IMR-90 (cell line): ENCODE measurements around the gene E2F4. TPM values are rescaled to one million over a fixed set of nuclear protein-coding genes. Genes with fewer than 3 reads are reported as not detected.

Source experiments
- ATAC-seq: fragments of 200-7000 bp; cut with Tn5 transposase; 2 replicates; pipeline ENCODE4 v1.9.1; 2020; ENCODE audit warnings: low read depth, mild to moderate bottlenecking, moderate library complexity
- BruUV-seq: library from RNA; stranded (reverse); fragments of 400-500 nt; replicated peaks from 2 replicates; lab custom pipeline; 2021; lab: Mats Ljungman, UMichigan
- CTCF ChIA-PET: fragments of 300-600 bp; formaldehyde crosslinking; extraction: SDS; loops from one replicate; lab custom pipeline; 2021; ENCODE audit warnings: antibody characterized with exemption; lab: Yijun Ruan, JAX
- POLR2A ChIA-PET: fragments of 300-600 bp; sonication (Branson Sonifier 250); formaldehyde crosslinking; loops from one replicate; lab custom pipeline; 2022; ENCODE audit warnings: antibody characterized with exemption; ENCODE audit not compliant: unreplicated experiment; lab: Charles Lee
- DNase-seq: peaks from one replicate; pipeline ENCODE4 v3.0.0; 2013
- H2AFZ ChIP-seq: replicated peaks from 2 replicates; pipeline ENCODE3; 2013; ENCODE audit warnings: low read length, mild to moderate bottlenecking; ENCODE audit not compliant: poor library complexity
- H2AK5ac ChIP-seq: 2 replicates; pipeline ENCODE4 v1.6.1; 2013; ENCODE audit warnings: low read depth, low read length, inconsistent platforms
- H2AK9ac ChIP-seq: replicated peaks from 2 replicates; pipeline ENCODE3; 2013; ENCODE audit warnings: mild to moderate bottlenecking, low read depth, low read length, moderate library complexity; ENCODE audit not compliant: poor library complexity
- H2BK120ac ChIP-seq: 2 replicates; pipeline ENCODE4 v1.6.1; 2013; ENCODE audit warnings: low read depth, low read length, inconsistent platforms
- H2BK15ac ChIP-seq: 3 replicates; pipeline ENCODE4 v1.6.1; 2013; ENCODE audit warnings: low read depth, low read length, inconsistent platforms
- H2BK20ac ChIP-seq: 2 replicates; pipeline ENCODE4 v1.6.1; 2013; ENCODE audit warnings: low read depth, mild to moderate bottlenecking, inconsistent platforms, low read length, moderate library complexity
- H2BK5ac ChIP-seq: 2 replicates; pipeline ENCODE4 v1.6.1; 2013; ENCODE audit warnings: mild to moderate bottlenecking, low read depth, low read length, inconsistent platforms; ENCODE audit not compliant: poor library complexity, severe bottlenecking
- H3K14ac ChIP-seq: replicated peaks from 2 replicates; pipeline ENCODE4 v1.6.1; 2013; ENCODE audit warnings: low read depth, low read length, inconsistent platforms
- H3K18ac ChIP-seq: 2 replicates; pipeline ENCODE4 v1.6.1; 2013; ENCODE audit warnings: low read depth, low read length, control low read depth
- H3K23ac ChIP-seq: 2 replicates; pipeline ENCODE4 v1.6.1; 2013; ENCODE audit warnings: low read depth, low read length, inconsistent platforms
- H3K27ac ChIP-seq: 2 replicates; pipeline ENCODE4 v1.5.1; 2013; ENCODE audit warnings: mild to moderate bottlenecking, control low read depth, low read length; ENCODE audit not compliant: insufficient read depth
- H3K27me3 ChIP-seq: 2 replicates; pipeline ENCODE4 v1.6.1; 2013; ENCODE audit warnings: low read length; ENCODE audit not compliant: control insufficient read depth, insufficient read depth
- H3K36me3 ChIP-seq: 2 replicates; pipeline ENCODE4 v1.6.1; 2013; ENCODE audit warnings: low read length, mixed read lengths; ENCODE audit not compliant: control insufficient read depth, insufficient read depth
- H3K4ac ChIP-seq: 2 replicates; pipeline ENCODE4 v1.6.1; 2013; ENCODE audit warnings: low read depth, low read length, inconsistent platforms
- H3K4me1 ChIP-seq: 2 replicates; pipeline ENCODE4 v1.6.1; 2013; ENCODE audit warnings: low read length, mixed read lengths; ENCODE audit not compliant: control insufficient read depth, insufficient read depth
- H3K4me2 ChIP-seq: 2 replicates; pipeline ENCODE4 v1.6.1; 2013; ENCODE audit warnings: low read depth, mild to moderate bottlenecking, control low read depth, low read length, moderate library complexity
- H3K4me3 ChIP-seq: 2 replicates; pipeline ENCODE4 v1.5.1; 2013; ENCODE audit warnings: low read depth, mild to moderate bottlenecking, control low read depth, low read length, moderate library complexity; ENCODE audit not compliant: insufficient read depth
- H3K56ac ChIP-seq: 2 replicates; pipeline ENCODE4 v1.6.1; 2013; ENCODE audit warnings: low read length, inconsistent platforms; ENCODE audit not compliant: insufficient read depth; ENCODE audit errors: extremely low read depth
- H3K79me1 ChIP-seq, 2 experiments: 2 replicates each; pipeline ENCODE4 v1.6.1; 2013; ENCODE audit warnings: low read length in 2 of 2, inconsistent platforms in 1 of 2, low read depth in 1 of 2
- H3K9ac ChIP-seq: 2 replicates; pipeline ENCODE4 v1.6.1; 2013; ENCODE audit warnings: low read depth, low read length, control low read depth
- H3K9me1 ChIP-seq: 2 replicates; pipeline ENCODE4 v1.6.1; 2013; ENCODE audit warnings: low read length, inconsistent platforms; ENCODE audit not compliant: insufficient read depth
- H3K9me3 ChIP-seq: 2 replicates; pipeline ENCODE4 v1.6.1; 2013; ENCODE audit warnings: low read length; ENCODE audit not compliant: control insufficient read depth, insufficient read depth
- H4K20me1 ChIP-seq: 2 replicates; pipeline ENCODE4 v1.6.1; 2013; ENCODE audit warnings: low read length, inconsistent platforms; ENCODE audit not compliant: insufficient read depth
- H4K5ac ChIP-seq: 2 replicates; pipeline ENCODE4 v1.6.1; 2013; ENCODE audit warnings: mild to moderate bottlenecking, low read depth, low read length, control low read depth
- H4K8ac ChIP-seq, 2 experiments: 2 replicates each; pipeline ENCODE4 v1.6.1; 2013; ENCODE audit warnings: low read depth in 2 of 2, low read length in 2 of 2, control low read depth in 1 of 2, inconsistent platforms in 1 of 2
- H4K91ac ChIP-seq: 2 replicates; pipeline ENCODE4 v1.6.1; 2013; ENCODE audit warnings: low read depth, low read length, inconsistent platforms; ENCODE audit not compliant: insufficient read depth
- CTCF ChIP-seq: conservative IDR thresholded peaks from 2 replicates; pipeline ENCODE4 v1.5.1; 2012; ENCODE audit warnings: mild to moderate bottlenecking, low read depth, low read length, improper control_type of control experiment
- ELK1 ChIP-seq: fragments of 150-350 bp; IDR thresholded peaks from 2 replicates; pipeline ENCODE4 v1.6.1; 2016; ENCODE audit warnings: low read depth, mild to moderate bottlenecking, low read length, moderate library complexity, borderline replicate concordance
- FOS ChIP-seq: fragments of 150-350 bp; IDR thresholded peaks from 2 replicates; pipeline ENCODE4 v1.6.1; 2016; ENCODE audit warnings: low read depth, low read length
- MAFK ChIP-seq: IDR thresholded peaks from 2 replicates; pipeline ENCODE4 v1.6.1; 2012; ENCODE audit warnings: low read depth, low read length, improper control_type of control experiment
- MAZ ChIP-seq: IDR thresholded peaks from 2 replicates; pipeline ENCODE4 v1.6.1; 2012; ENCODE audit warnings: low read depth, mild to moderate bottlenecking, low read length, improper control_type of control experiment, moderate library complexity, borderline replicate concordance
- NFE2L2 ChIP-seq: fragments of 150-350 bp; IDR thresholded peaks from 2 replicates; pipeline ENCODE4 v1.6.1; 2016; ENCODE audit warnings: low read depth, mild to moderate bottlenecking, low read length
- POLR2A ChIP-seq: IDR thresholded peaks from 2 replicates; pipeline ENCODE4 v1.6.1; 2012; ENCODE audit warnings: mild to moderate bottlenecking, low read depth, low read length
- RAD21 ChIP-seq: IDR thresholded peaks from 2 replicates; pipeline ENCODE4 v1.6.1; 2012; ENCODE audit warnings: low read length, improper control_type of control experiment
- RFX5 ChIP-seq: IDR thresholded peaks from 2 replicates; pipeline ENCODE4 v1.8.0; 2012; ENCODE audit warnings: low read depth, mild to moderate bottlenecking, low read length, moderate library complexity
- SMC3 ChIP-seq: fragments of 150-350 bp; IDR thresholded peaks from 2 replicates; pipeline ENCODE4 v1.6.1; 2016; ENCODE audit warnings: low read depth, mild to moderate bottlenecking, antibody characterized with exemption, low read length, moderate library complexity
- USF2 ChIP-seq: fragments of 150-350 bp; IDR thresholded peaks from 2 replicates; pipeline ENCODE4 v1.6.1; 2017; ENCODE audit warnings: mild to moderate bottlenecking, antibody characterized with exemption, low read length, low read depth
- WGBS, 2 experiments: methylation state at CpG; one replicate each; pipeline versions ENCODE4 v1.1.5 to v1.1.7; 2013; ENCODE audit warnings: missing lambda C conversion rate in 2 of 2; ENCODE audit not compliant: insufficient read length in 1 of 2; ENCODE audit errors: extremely low coverage in 2 of 2; 5-methylcytosine and 5-hydroxymethylcytosine counted together
- dilution Hi-C: fragments of 300-500 bp; cut with HindIII; formaldehyde crosslinking; loops from one replicate; pipeline ENCODE4 v1.14.3; 2018; ENCODE audit warnings: low sequenced_read_pairs; ENCODE audit not compliant: unreplicated experiment
- in situ Hi-C: fragments of 300-500 bp; cut with MboI; formaldehyde crosslinking; loops from 3 replicates; pipeline ENCODE4 v1.14.3; 2019; ENCODE audit warnings: low sequenced_read_pairs, inconsistent platforms, mixed read lengths
- intact Hi-C: fragments of 100-400 bp; cut with micrococcal nuclease; formaldehyde crosslinking; loops from 2 replicates; pipeline ENCODE4 v1.10.0; 2022
- polyA plus RNA-seq, 3 experiments: library from polyadenylated mRNA; depleted of rRNA; stranded (reverse); fragments of >200 nt; gene quantifications; 2 replicates each; pipeline ENCODE4 v1.2.3, GENCODE V29; 2012; ENCODE audit warnings: low replicate concordance in 1 of 3
- total RNA-seq: library from RNA; depleted of rRNA; stranded (reverse); fragments of >200 nt; gene quantifications from 2 replicates; pipeline ENCODE4 v1.2.3, GENCODE V29; 2012

The E2F4 gene
- total and polyA plus RNA-seq, 2 of the 4 experiments (the other 2 are of a cell fraction): 63.4 to 103 TPM

GRCh38 chr16:67165121-67166078, 26.6 kb upstream of the E2F4 start:
- H3K27me3 ChIP-seq: peaks cover 24% of the 10 kb centered on the region; the same call in 1 of the 2 replicates
- no peak overlapping the region for H3K23ac ChIP-seq
- no peaks in the 10 kb centered on the region for H3K9me3 ChIP-seq
- BruUV-seq: no TSS peak
- H3K4me3 ChIP-seq: no peak overlapping the region
- no peak for TF ChIP-seq FOS
- no peak for TF ChIP-seq RAD21
- TF ChIP-seq USF2: no peak
- no peak for TF ChIP-seq CTCF
- TF ChIP-seq ELK1: no peak
- TF ChIP-seq NFE2L2: no peak
- no peak for TF ChIP-seq RFX5
- TF ChIP-seq SMC3: no peak
- TF ChIP-seq MAFK: no peak
- TF ChIP-seq MAZ: no peak
- no peak for TF ChIP-seq POLR2A
- H3K4ac ChIP-seq: no peak overlapping the region
- peaks cover 0 to 12% of the 10 kb centered on the region in 2 experiments; a peak in 2 of 4 replicates for H3K79me1 ChIP-seq
- H3K4me2 ChIP-seq: no peak overlapping the region
- no peak overlapping the region for H2BK20ac ChIP-seq
- H2AFZ ChIP-seq: peak overlapping the region; percentile 33
- no peak overlapping the region for H2AK5ac ChIP-seq
- peaks cover 29% of the 10 kb centered on the region for H3K4me1 ChIP-seq
- no peak overlapping the region for H3K18ac ChIP-seq
- no peak overlapping the region for H2BK120ac ChIP-seq
- H4K20me1 ChIP-seq: no peaks in the 10 kb centered on the region
- H3K56ac ChIP-seq: no peak overlapping the region
- H3K9me1 ChIP-seq: peaks cover 7% of the 10 kb centered on the region; the same call in 1 of the 2 replicates
- no peak overlapping the region for H4K91ac ChIP-seq
- H4K5ac ChIP-seq: no peak overlapping the region
- no peak overlapping the region for H2BK15ac ChIP-seq
- ChIA-PET POLR2A (no interaction called here), CTCF (no interaction called here)
- in situ Hi-C loops: no loop called here
- 31% methylated on average over 29 of the region's 85 CpGs; no CpG with 5 or more reads in 1 of the 2 experiments for WGBS, 2 experiments
- dilution Hi-C loops: no loop called here
- no peak overlapping the region for H2BK5ac ChIP-seq
- no peak overlapping the region for H2AK9ac ChIP-seq
- H3K14ac ChIP-seq: no peak overlapping the region
- no peak overlapping the region for H3K9ac ChIP-seq
- ATAC-seq (no peak), DNase-seq (no peak)
- H4K8ac ChIP-seq: no peak overlapping the region
- H3K36me3 ChIP-seq: peaks cover 3% of the 10 kb centered on the region; the same call in 1 of the 2 replicates
- intact Hi-C loops: no loop called here
- no peak overlapping the region for H3K27ac ChIP-seq
